Testis (tissue), 2 donors: ENCODE results near the gene BUB1.

Experiments used
- POLR2A ChIP-seq: fragments of 450-650 bp; IDR thresholded peaks from one replicate; pipeline ENCODE4 v1.6.1; 2017; ENCODE audit warnings: antibody characterized with exemption, mild to moderate bottlenecking, moderate library complexity
- TF ChIP-seq, protein P1 (sequence below), 3 experiments: fragments of 450-650 bp in 2 of 3; fragments of 200-600 bp in 1 of 3; sonication (generic) in 1 of 3; IDR thresholded peaks; one replicate each; pipeline ENCODE4 v1.5.1; 2016 to 2019; ENCODE audit warnings: antibody characterized with exemption in 3 of 3, mild to moderate bottlenecking in 2 of 3, moderate library complexity in 1 of 3

DNA sequence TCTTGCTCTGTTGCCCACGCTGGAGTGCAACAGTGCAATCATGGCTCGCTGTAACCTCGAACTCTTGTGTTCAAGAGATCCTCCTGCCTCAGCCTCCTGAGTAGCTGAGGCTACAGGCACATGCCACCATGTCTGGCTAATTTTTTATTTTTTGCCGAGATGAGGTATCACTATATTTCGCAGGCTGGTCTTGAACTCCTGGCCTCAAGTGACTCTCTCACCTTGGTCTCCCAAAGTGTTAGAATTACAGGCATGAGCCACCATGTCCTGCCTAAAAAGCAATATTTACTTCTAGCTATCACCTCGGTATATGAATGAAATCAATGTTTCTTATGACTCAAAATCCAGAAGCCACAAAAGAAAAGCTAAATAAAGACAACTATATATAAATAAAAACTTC lies 2.2 kb downstream of the BUB1 start:
- TF ChIP-seq POLR2A: no peak
- TF ChIP-seq, protein P1, sequence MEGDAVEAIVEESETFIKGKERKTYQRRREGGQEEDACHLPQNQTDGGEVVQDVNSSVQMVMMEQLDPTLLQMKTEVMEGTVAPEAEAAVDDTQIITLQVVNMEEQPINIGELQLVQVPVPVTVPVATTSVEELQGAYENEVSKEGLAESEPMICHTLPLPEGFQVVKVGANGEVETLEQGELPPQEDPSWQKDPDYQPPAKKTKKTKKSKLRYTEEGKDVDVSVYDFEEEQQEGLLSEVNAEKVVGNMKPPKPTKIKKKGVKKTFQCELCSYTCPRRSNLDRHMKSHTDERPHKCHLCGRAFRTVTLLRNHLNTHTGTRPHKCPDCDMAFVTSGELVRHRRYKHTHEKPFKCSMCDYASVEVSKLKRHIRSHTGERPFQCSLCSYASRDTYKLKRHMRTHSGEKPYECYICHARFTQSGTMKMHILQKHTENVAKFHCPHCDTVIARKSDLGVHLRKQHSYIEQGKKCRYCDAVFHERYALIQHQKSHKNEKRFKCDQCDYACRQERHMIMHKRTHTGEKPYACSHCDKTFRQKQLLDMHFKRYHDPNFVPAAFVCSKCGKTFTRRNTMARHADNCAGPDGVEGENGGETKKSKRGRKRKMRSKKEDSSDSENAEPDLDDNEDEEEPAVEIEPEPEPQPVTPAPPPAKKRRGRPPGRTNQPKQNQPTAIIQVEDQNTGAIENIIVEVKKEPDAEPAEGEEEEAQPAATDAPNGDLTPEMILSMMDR (IDR thresholded peaks at IDR 0.05): no peak
